Measurements from ENCODE around the gene C8B. TPM values are rescaled to one million over a fixed set of nuclear protein-coding genes. Genes with fewer than 3 reads are reported as not detected.

C8B gene
- total and polyA plus RNA-seq, 2 experiments from 2014 or later = not detected

- no peaks in the 10 kb centered on the region for H3K79me2 ChIP-seq (replicated peaks; ENCODE audit: insufficient read depth)
- no peaks in the 10 kb centered on the region for H3K4me1 Mint-ChIP-seq
- no peak overlapping the region for H3K27ac Mint-ChIP-seq
- DNase-seq (ENCODE audit: low spot score) = no peak
- H3K27ac ChIP-seq (ENCODE audit: low read depth) = no peak overlapping the region
- H3K36me3 ChIP-seq (ENCODE audit: insufficient read depth) = no peaks in the 10 kb centered on the region
- no peak overlapping the region for H2AFZ ChIP-seq
- ATAC-seq = no peak
- H3F3A ChIP-seq (replicated peaks; ENCODE audit: low read depth) = no peaks in the 10 kb centered on the region
- H3K4me1 ChIP-seq (ENCODE audit: insufficient read depth) = no peaks in the 10 kb centered on the region
- H3K9me2 ChIP-seq (ENCODE audit: insufficient read depth) = peaks cover 4% of the 10 kb centered on the region; the same call in 1 of the 2 replicates
- H3K4me3 ChIP-seq = no peak overlapping the region
- H3K9me3 Mint-ChIP-seq = no peaks in the 10 kb centered on the region
- H3K27me3 ChIP-seq (ENCODE audit: insufficient read depth) = no peaks in the 10 kb centered on the region
- H4K20me1 ChIP-seq (replicated peaks; ENCODE audit: insufficient read depth) = no peaks in the 10 kb centered on the region
- peaks cover 1% of the 10 kb centered on the region for H3K27me3 Mint-ChIP-seq (ENCODE audit: insufficient read depth, low read depth, poor library complexity)
- H3K4me2 ChIP-seq = no peak overlapping the region
- TF ChIP-seq CREB1 (CRISPR knock-in tag; IDR thresholded peaks at IDR 0.05; ENCODE audit: low read depth) = no peak
- TF ChIP-seq JUNB (IDR thresholded peaks at IDR 0.05; ENCODE audit: unreplicated experiment) = no peak
- TF ChIP-seq NANOG (IDR thresholded peaks at IDR 0.05; ENCODE audit: borderline replicate concordance) = no peak
- H3K36me3 Mint-ChIP-seq (ENCODE audit: low read depth) = no peaks in the 10 kb centered on the region
- no peak overlapping the region for H3K4me3 Mint-ChIP-seq
Observed at GRCh38 chr1:57003398-57004139, 37.8 kb upstream of the C8B start.

GRCh38 chr1:56995414-56996100 lies 29.7 kb upstream of the C8B start:
- Histone ChIP-seq H3F3A (replicated peaks; ENCODE audit: low read depth) (no peaks in the 10 kb centered on the region), H3K4me1 (ENCODE audit: insufficient read depth) (peaks cover 12% of the 10 kb centered on the region; the same call in 1 of the 2 replicates), H2AFZ (no peak overlapping the region), H3K79me2 (replicated peaks; ENCODE audit: insufficient read depth) (no peaks in the 10 kb centered on the region), H3K4me3 (no peak overlapping the region), H3K27me3 (ENCODE audit: insufficient read depth) (no peaks in the 10 kb centered on the region), H3K9me2 (ENCODE audit: insufficient read depth) (no peaks in the 10 kb centered on the region; the same call in 1 of the 2 replicates), H4K20me1 (replicated peaks; ENCODE audit: insufficient read depth) (no peaks in the 10 kb centered on the region), H3K36me3 (ENCODE audit: insufficient read depth) (no peaks in the 10 kb centered on the region), H3K4me2 (no peak overlapping the region), H3K27ac (ENCODE audit: low read depth) (no peak overlapping the region)
- H3K27ac Mint-ChIP-seq = no peak overlapping the region
- no peaks in the 10 kb centered on the region for H3K9me3 Mint-ChIP-seq
- H3K27me3 Mint-ChIP-seq (ENCODE audit: insufficient read depth, low read depth, poor library complexity) = no peaks in the 10 kb centered on the region
- H3K4me1 Mint-ChIP-seq = peaks cover 13% of the 10 kb centered on the region
- no peak for TF ChIP-seq CTCF (conservative IDR thresholded peaks at IDR 0.05; ENCODE audit: low read depth in 2 of 2)
- TF ChIP-seq ZNF331 (CRISPR knock-in tag; IDR thresholded peaks at IDR 0.05; ENCODE audit: low read depth) = no peak
- no peak for TF ChIP-seq JUNB (IDR thresholded peaks at IDR 0.05; ENCODE audit: unreplicated experiment)
- no peak for TF ChIP-seq EZH2 (IDR thresholded peaks at IDR 0.05; ENCODE audit: low read depth, unreplicated experiment)
- TF ChIP-seq ZNF462 (CRISPR knock-in tag; IDR thresholded peaks at IDR 0.05) = no peak
- TF ChIP-seq NANOG (IDR thresholded peaks at IDR 0.05; ENCODE audit: borderline replicate concordance) = no peak
- no peak for TF ChIP-seq STAT1 (IDR thresholded peaks at IDR 0.05; ENCODE audit: unreplicated experiment)
- no peak for TF ChIP-seq POLR2AphosphoS5 (IDR thresholded peaks at IDR 0.05; ENCODE audit: low read depth)
- TF ChIP-seq ETS1 (IDR thresholded peaks at IDR 0.05) = no peak
- TF ChIP-seq ZNF114 (CRISPR knock-in tag; IDR thresholded peaks at IDR 0.05) = no peak
- ATAC-seq (no peak), DNase-seq (ENCODE audit: low spot score) (no peak)
- no peaks in the 10 kb centered on the region for H3K36me3 Mint-ChIP-seq (ENCODE audit: low read depth)
- no peak overlapping the region for H3K4me3 Mint-ChIP-seq

Data from GM23338 (cell line).